ENCODE results near the gene APOB. TPM values are rescaled to one million over a fixed set of nuclear protein-coding genes. Genes with fewer than 3 reads are reported as not detected.

APOB gene
- total RNA-seq, 1 experiment from 2014 or later = not detected

DNA sequence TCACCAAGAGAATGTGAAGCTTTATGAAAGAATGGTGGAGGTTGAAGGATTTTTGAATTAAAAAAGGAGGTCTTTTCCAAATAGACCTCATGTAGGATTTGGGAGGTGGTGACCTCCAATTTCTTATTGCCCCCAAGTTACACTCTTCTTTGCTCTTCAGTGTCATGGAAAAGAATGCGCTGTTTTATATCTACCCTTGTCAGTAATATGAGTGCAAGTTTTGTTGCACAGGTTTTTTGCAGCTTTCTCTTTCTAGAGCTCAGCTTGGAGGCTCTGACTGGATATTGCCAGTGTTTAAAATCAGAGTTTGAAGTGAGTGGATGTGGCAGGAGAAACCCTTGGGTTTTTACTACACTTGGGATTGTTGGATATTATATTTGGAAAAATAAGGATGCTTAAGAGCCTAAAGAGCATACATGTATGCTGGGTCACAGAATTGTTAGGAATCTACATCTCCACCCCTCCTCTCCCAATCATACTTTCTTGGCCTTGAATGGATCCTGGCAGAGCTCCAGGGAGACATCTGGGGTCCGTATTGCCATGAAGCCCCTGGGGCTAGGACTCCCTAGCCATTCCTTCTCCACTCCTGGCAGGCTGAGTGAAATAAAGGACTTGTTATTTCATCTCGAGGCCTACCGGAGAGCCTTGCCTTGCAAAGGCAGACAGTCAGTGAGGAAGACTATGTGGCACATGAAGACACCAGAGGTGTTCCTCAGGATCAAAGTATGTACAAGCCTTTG is 43.8 kb downstream of the APOB start:
- intact Hi-C loops (cut with micrococcal nuclease; ENCODE audit: unreplicated experiment) = no loop called here
- CTCF ChIA-PET = no interaction called here
- no TSS peak for BruUV-seq (replicated peaks)
- Histone ChIP-seq H3K4me3 (ENCODE audit: low read depth, low read length, poor library complexity, severe bottlenecking) (no peak overlapping the region), H3K27ac (ENCODE audit: low read depth, low read length, poor library complexity, severe bottlenecking) (no peak overlapping the region), H3K36me3 (ENCODE audit: insufficient read depth, low read length, poor library complexity, severe bottlenecking) (no peaks in the 10 kb centered on the region), H3K27me3 (replicated peaks; ENCODE audit: insufficient read depth, low read depth, low read length, poor library complexity) (peaks cover 68% of the 10 kb centered on the region), H3K4me1 (ENCODE audit: insufficient read depth, low read length, poor library complexity, severe bottlenecking) (no peaks in the 10 kb centered on the region), H3K9me3 (ENCODE audit: low read depth, low read length, poor library complexity, severe bottlenecking) (no peaks in the 10 kb centered on the region)
- TF ChIP-seq, protein P1, sequence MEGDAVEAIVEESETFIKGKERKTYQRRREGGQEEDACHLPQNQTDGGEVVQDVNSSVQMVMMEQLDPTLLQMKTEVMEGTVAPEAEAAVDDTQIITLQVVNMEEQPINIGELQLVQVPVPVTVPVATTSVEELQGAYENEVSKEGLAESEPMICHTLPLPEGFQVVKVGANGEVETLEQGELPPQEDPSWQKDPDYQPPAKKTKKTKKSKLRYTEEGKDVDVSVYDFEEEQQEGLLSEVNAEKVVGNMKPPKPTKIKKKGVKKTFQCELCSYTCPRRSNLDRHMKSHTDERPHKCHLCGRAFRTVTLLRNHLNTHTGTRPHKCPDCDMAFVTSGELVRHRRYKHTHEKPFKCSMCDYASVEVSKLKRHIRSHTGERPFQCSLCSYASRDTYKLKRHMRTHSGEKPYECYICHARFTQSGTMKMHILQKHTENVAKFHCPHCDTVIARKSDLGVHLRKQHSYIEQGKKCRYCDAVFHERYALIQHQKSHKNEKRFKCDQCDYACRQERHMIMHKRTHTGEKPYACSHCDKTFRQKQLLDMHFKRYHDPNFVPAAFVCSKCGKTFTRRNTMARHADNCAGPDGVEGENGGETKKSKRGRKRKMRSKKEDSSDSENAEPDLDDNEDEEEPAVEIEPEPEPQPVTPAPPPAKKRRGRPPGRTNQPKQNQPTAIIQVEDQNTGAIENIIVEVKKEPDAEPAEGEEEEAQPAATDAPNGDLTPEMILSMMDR (conservative IDR thresholded peaks at IDR 0.05; ENCODE audit: low read depth, low read length) = no peak
- TF ChIP-seq EZH2 (IDR thresholded peaks at IDR 0.05; ENCODE audit: borderline replicate concordance, low read depth, low read length, poor library complexity, severe bottlenecking) = no peak
- DNase-seq (ENCODE audit: low spot score) = peak; percentile 17
- POLR2A ChIA-PET (ENCODE audit: low non-redundant PET) = no interaction called here

DNA sequence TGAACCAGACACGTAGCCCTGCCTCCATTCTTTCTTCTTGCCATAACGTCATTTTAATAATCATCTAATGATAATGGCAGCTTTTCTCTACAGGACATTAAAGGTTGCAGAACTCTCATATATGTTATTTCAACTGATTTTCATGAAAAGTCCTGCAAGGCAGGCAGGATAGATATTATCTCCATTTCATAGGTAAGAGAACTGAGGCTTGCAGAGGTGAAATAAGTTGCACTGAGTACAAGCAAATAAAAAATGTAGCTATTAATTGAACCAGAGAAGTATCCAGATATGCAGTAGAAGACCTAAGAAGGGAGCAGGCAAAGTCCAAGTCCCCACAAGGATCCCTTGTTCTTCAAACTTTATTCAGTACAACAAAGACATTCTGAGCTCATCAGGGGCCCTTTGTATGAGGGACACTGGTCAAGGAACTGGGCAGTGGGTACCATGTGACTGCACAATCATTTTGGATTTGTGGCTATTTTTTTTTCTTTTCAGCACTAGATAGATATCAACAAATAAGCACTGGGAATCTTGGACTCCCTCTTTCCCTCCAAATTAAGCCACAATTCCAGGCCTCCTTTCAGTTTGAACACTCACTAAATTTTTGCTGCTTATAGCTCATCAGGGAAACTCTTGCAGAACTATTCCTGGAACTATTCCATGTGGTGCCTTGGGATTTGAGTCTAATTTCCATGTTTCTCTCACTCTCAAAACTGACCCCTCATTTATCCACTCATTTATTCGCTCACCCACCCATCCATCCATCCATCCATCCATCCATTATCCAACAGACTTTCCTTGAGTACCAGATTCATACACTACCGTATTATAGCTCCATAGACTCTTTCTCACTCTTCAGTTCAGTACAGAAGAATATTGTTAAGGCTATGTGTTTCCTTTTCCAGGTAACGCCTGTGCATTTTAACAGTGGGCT is 44.6 kb downstream of the APOB start:
- TF ChIP-seq, protein P1 (conservative IDR thresholded peaks at IDR 0.05; ENCODE audit: low read depth, low read length) = no peak
- no peak for TF ChIP-seq EZH2 (IDR thresholded peaks at IDR 0.05; ENCODE audit: borderline replicate concordance, low read depth, low read length, poor library complexity, severe bottlenecking)
- no peak for DNase-seq (ENCODE audit: low spot score)
- peaks cover 59% of the 10 kb centered on the region for H3K27me3 ChIP-seq (replicated peaks; ENCODE audit: insufficient read depth, low read depth, low read length, poor library complexity)
- no peak overlapping the region for H3K27ac ChIP-seq (ENCODE audit: low read depth, low read length, poor library complexity, severe bottlenecking)
- ChIA-PET POLR2A (ENCODE audit: low non-redundant PET) (no interaction called here), CTCF (no interaction called here)
- intact Hi-C loops (cut with micrococcal nuclease; ENCODE audit: unreplicated experiment) = no loop called here
- H3K9me3 ChIP-seq (ENCODE audit: low read depth, low read length, poor library complexity, severe bottlenecking) = no peaks in the 10 kb centered on the region
- H3K4me1 ChIP-seq (ENCODE audit: insufficient read depth, low read length, poor library complexity, severe bottlenecking) = no peaks in the 10 kb centered on the region
- BruUV-seq (replicated peaks) = no TSS peak
- H3K4me3 ChIP-seq (ENCODE audit: low read depth, low read length, poor library complexity, severe bottlenecking) = no peak overlapping the region
- H3K36me3 ChIP-seq (ENCODE audit: insufficient read depth, low read length, poor library complexity, severe bottlenecking) = no peaks in the 10 kb centered on the region

DNA sequence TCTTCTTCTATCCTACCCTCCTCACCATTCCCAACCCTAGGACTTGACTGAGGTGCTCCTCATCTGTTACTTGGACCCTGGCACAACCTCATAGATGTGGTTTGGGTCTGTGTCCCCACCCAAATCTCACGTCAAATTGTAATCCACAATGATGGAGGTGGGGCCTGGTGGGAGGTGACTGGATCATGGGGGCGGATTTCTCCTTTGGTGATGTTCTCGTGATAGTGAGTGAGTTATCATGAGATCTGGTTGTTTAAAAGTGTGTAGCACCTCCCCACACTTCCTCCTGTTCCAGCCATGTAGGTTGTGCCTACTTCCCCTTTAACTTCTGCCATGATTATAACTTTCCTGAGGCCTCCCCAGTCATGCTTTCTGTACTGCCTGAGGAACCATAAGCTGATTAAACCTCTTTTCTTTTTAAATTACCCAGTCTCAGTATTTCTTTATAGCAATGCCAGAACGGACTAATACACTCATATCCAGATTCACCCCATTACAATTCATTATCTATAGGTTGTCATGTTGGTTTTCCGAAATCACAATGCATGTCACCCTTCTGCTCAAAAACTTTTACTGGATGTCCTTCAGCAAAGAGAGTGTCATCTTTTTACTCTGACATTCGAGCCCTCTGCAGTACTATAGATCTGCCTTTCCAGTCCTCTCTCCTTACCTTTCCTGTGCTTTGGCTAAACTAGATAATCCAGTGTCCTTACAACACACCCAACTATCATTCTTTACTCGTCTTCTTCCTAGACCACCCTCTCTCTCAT is 45.7 kb downstream of the APOB start:
- no peaks in the 10 kb centered on the region for H3K9me3 ChIP-seq (ENCODE audit: low read depth, low read length, poor library complexity, severe bottlenecking)
- peaks cover 53% of the 10 kb centered on the region for H3K27me3 ChIP-seq (replicated peaks; ENCODE audit: insufficient read depth, low read depth, low read length, poor library complexity)
- ChIA-PET POLR2A (ENCODE audit: low non-redundant PET) (no interaction called here), CTCF (no interaction called here)
- no peak overlapping the region for H3K4me3 ChIP-seq (ENCODE audit: low read depth, low read length, poor library complexity, severe bottlenecking)
- no peaks in the 10 kb centered on the region for H3K4me1 ChIP-seq (ENCODE audit: insufficient read depth, low read length, poor library complexity, severe bottlenecking)
- no peak for DNase-seq (ENCODE audit: low spot score)
- no peak overlapping the region for H3K27ac ChIP-seq (ENCODE audit: low read depth, low read length, poor library complexity, severe bottlenecking)
- H3K36me3 ChIP-seq (ENCODE audit: insufficient read depth, low read length, poor library complexity, severe bottlenecking) = no peaks in the 10 kb centered on the region
- TF ChIP-seq EZH2 (IDR thresholded peaks at IDR 0.05; ENCODE audit: borderline replicate concordance, low read depth, low read length, poor library complexity, severe bottlenecking) = no peak
- TF ChIP-seq, protein P1 (conservative IDR thresholded peaks at IDR 0.05; ENCODE audit: low read depth, low read length) = no peak
- no TSS peak for BruUV-seq (replicated peaks)
- intact Hi-C loops (cut with micrococcal nuclease; ENCODE audit: unreplicated experiment) = no loop called here
